Upper lobe of left lung (tissue), 4 donors: Measurements from ENCODE around the gene SOCS7.

Source experiments
- CTCF ChIP-seq, 6 experiments: fragments of 450-650 bp in 4 of 6; fragments of 200-600 bp in 2 of 6; sonication (generic) in 2 of 6; IDR thresholded peaks; one replicate each; pipeline ENCODE4 v1.5.1; 2016 to 2019; ENCODE audit warnings: antibody characterized with exemption in 6 of 6
- EP300 ChIP-seq, 4 donors: sonication (generic); formaldehyde crosslinking; IDR thresholded peaks; one replicate each; pipeline ENCODE4 v1.5.1; 2017; ENCODE audit warnings: antibody characterized with exemption in 4 of 4, control low read depth in 2 of 4
- POLR2A ChIP-seq, 4 donors: fragments of 450-650 bp; IDR thresholded peaks; one replicate each; pipeline ENCODE4 v1.5.1; 2016 to 2017; ENCODE audit warnings: antibody characterized with exemption in 4 of 4, mild to moderate bottlenecking in 2 of 4
- POLR2AphosphoS5 ChIP-seq, 2 donors: sonication (generic); formaldehyde crosslinking; IDR thresholded peaks; one replicate each; pipeline ENCODE4 v1.5.1; 2017; ENCODE audit warnings: antibody characterized with exemption in 2 of 2

GRCh38 chr17:38379448-38379847 is 27.8 kb downstream of the SOCS7 start:
- TF ChIP-seq CTCF (IDR thresholded peaks at IDR 0.05): no peak
- no peak for TF ChIP-seq EP300 (IDR thresholded peaks at IDR 0.05)
- no peak for TF ChIP-seq POLR2A (IDR thresholded peaks at IDR 0.05)
- TF ChIP-seq POLR2AphosphoS5 (IDR thresholded peaks at IDR 0.05): no peak
